Bone marrow (tissue), 2 donors: ENCODE results near the gene PDCL2.

Source experiments
- DNase-seq, 2 donors: peaks; one replicate each; lab custom pipeline; 2025; lab: John Stamatoyannopoulos, UW

The PDCL2 gene

GRCh38 chr4:55538531-55538930, 53.5 kb downstream of the PDCL2 start:
- no peak for DNase-seq

- no peak for DNase-seq
Measured at GRCh38 chr4:55534306-55534705, 57.7 kb downstream of the PDCL2 start.

- peak in 1 of 2 donors; percentile 11 for DNase-seq
Measured at GRCh38 chr4:55530691-55531090, 61.4 kb downstream of the PDCL2 start.

GRCh38 chr4:55530167-55530566, 61.9 kb downstream of the PDCL2 start:
- no peak for DNase-seq

GRCh38 chr4:55528491-55528890, 63.6 kb downstream of the PDCL2 start:
- no peak for DNase-seq

- DNase-seq: no peak
Measured at GRCh38 chr4:55524844-55525571, 67.0 kb downstream of the PDCL2 start.

GRCh38 chr4:55518442-55518841, 73.6 kb downstream of the PDCL2 start:
- no peak for DNase-seq

GRCh38 chr4:55517526-55518229, 74.4 kb downstream of the PDCL2 start:
- DNase-seq: no peak

- no peak for DNase-seq
Measured at GRCh38 chr4:55512922-55513571, 79.0 kb downstream of the PDCL2 start.

- no peak for DNase-seq
Measured at GRCh38 chr4:55512077-55512476, 80.0 kb downstream of the PDCL2 start.

GRCh38 chr4:55510685-55511084, 81.4 kb downstream of the PDCL2 start:
- no peak for DNase-seq

- no peak for DNase-seq
Measured at GRCh38 chr4:55509266-55509665, 82.8 kb downstream of the PDCL2 start.

GRCh38 chr4:55507612-55508011, 84.4 kb downstream of the PDCL2 start:
- DNase-seq: no peak
